Right forelimb (tissue), 1 donor: ENCODE results near the gene EIF6.
A peak's percentile ranks its signal among the peaks of the same experiment; 100 is the strongest.
"Not testable (repeated sequence)": the region's sequence is repeated elsewhere in the genome, so short reads cannot be mapped to it uniquely, and the experiment has no call there.

Experiments
- DNase-seq: peaks from one replicate; pipeline ENCODE4 v3.0.0-alpha.2; 2018

The EIF6 gene

GRCh38 chr20:35277531-35278395 is 6.8 kb downstream of the EIF6 start, which contains the start of gene MMP24OS:
TSS of gene MMP24OS (minus strand) at chr20:35278122. CDS start at chr20:35277929, 193 bp downstream.
- DNase-seq = peak; percentile 88

- DNase-seq = no peak
Observed at GRCh38 chr20:35277127-35277526, 7.4 kb downstream of the EIF6 start.

GRCh38 chr20:35276408-35276807 is 8.2 kb downstream of the EIF6 start:
- DNase-seq = no peak

GRCh38 chr20:35275741-35276251 is 8.8 kb downstream of the EIF6 start:
- no peak for DNase-seq

- no peak for DNase-seq
Observed at GRCh38 chr20:35274172-35275092, 10.1 kb downstream of the EIF6 start.

- DNase-seq = no peak
Observed at GRCh38 chr20:35273449-35274171, 11.0 kb downstream of the EIF6 start.

- no peak for DNase-seq
Observed at GRCh38 chr20:35271904-35272303, 12.7 kb downstream of the EIF6 start.

DNA sequence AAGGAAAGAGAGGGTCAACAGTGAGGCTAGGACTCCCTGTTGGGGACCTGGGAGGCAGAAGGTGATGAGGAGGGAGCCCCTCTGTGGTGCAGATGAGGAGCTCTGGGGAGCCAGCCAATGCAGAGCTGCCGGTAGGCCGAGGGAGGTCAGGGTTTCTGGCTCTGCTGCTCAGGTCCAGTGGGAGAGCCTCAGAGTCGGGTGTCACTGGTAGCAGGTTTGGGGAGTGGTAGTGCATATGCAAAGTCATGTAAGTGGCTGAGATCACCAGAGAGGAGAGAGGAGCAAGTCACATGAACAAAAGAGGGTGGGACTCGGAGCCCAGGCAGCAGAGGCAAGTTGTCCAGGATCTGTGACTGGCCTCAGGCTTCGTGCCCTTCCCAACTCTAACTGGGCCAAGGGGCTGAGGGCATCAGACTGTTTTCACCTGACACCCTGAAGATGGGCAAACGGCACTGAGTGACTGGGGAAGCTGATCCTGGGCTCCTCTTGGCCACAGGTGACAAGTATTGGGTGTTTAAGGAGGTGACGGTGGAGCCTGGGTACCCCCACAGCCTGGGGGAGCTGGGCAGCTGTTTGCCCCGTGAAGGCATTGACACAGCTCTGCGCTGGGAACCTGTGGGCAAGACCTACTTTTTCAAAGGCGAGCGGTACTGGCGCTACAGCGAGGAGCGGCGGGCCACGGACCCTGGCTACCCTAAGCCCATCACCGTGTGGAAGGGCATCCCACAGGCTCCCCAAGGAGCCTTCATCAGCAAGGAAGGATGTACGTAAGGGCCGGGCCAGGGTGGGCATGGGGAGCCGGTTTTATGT is 13.3 kb downstream of the EIF6 start:
- DNase-seq = no peak

DNA sequence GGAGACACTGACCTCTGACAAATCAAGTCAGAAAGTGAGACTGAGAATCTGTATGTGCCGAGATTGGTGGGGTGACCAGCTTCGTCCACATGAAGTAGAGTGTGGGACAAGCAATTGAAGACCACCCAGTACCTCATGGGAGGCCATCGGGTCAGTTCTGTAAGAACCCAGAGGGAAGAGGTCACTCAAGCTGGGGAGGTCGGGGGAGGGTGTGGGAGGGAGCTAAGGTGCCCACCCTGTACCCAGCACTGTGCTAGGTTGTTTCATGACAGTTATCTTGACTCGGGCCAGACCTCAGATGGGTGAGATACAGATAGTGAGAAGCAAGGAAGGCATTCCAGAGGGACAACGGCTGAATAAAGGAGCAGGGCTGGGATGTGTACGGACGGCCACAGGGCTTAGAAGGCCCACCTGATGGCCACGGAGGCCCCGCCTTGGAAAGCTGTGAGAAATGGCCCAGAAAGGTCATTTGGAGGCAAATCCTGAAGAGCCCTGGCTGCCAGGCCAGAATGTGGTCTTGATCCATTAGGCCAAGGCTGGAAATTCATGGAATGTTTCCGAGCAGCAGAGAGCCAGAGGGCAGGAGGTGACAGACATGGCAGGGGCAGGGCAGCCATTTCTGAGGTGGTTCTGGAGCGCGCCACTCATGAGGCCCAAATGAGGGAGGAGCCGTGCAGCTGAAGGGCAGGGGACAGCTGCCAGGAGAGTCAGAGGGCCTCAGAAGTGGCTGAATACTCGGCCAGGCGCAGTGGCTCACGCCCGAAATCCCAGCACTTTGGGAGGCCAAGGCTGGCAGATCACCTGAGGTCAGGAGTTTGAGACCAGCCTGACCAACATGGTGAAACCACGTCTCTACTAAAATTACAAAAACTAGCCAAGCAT is 14.3 kb downstream of the EIF6 start:
- no peak for DNase-seq

DNA sequence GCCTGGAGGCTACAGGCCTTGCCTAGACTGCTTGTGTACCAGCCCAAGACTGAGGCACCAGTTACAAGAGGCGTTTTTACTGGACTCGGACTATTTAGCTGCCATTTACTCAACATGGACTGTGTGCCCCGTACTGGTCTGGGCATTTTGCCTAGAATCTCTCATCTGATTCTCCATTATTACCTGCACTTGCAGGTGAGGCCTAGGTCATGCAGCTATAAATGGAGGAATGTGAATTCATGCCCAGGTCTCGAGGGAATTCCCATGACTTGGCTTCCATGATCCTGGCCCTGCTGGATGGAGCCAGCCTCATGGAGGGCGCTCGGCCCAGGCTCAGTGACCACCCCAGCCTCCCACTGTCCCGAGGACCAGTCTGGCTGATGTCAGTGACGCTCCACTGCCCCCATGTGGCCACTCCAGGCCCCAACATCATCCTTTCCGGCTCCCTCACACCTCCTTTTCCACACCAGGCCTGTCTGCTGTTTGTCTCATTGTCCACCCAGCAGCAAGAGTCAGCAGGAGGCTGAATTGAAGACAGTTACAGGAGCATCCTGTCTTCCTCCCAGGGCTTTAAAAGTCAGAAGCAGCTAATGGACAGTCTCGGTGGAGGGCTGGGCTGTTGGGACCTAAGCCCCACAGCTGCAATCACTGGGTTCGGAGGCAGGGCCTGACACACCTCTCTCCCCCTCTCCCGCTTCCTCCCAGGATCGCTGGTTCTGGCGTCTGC is 15.4 kb downstream of the EIF6 start:
- DNase-seq = peak; percentile 76

- no peak for DNase-seq
Observed at GRCh38 chr20:35267092-35267491, 17.5 kb downstream of the EIF6 start.

DNA sequence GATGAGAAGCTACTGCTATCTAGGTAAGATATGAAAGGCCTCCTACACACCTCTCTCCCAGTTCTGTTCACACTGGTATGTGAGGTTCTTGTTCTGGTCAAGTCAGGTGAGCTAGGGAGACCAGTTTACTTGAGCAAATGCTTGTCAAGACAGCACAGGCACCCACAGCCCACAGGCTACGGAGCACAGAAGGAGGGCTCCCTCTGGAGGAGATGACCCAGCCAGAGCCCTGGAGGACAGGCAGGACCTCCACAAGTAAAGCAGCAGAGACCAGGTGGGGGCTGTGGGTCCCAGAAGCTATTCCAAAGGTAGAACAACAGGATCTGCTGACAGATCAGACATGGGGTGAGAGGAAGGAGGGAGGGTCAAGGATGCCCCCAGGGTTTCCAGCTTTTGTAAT is 19.8 kb downstream of the EIF6 start:
- no peak for DNase-seq

GRCh38 chr20:35263532-35264341 is 20.8 kb downstream of the EIF6 start:
- DNase-seq = no peak

DNA sequence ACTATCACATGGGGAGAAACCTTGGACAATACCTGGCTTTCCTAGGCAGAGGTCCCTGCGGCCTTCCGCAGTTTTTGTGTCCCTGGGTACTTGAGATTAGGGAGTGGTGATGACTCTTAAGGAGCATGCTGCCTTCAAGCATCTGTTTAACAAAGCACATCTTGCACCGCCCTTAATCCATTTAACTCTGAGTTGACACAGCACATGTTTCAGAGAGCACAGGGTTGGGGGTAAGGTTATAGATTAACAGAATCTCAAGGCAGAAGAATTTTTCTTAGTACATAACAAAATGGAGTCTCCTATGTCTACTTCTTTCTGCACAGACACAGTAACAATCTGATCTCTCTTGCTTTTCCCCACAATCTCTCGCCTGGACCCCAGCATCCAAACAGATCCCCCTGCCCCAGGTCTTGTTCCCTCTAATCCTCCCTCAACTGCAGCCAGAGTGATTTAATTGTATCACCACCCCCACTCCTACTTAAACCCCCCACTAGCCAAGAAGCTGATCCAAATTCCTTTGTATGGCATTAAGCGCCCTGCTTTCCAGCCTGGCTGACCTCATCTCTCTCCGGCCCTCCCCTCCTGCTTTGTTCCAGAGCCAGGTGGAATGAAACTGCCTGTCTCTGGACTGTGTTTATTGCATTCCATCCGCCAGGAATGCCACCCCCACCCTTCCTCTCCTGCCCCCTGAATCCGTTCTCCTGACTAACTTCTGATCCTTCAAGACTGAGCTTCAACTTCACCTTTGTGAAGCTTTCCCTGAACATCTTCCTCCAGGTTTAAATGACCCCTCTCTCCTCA is 21.6 kb downstream of the EIF6 start:
- DNase-seq = not testable (repeated sequence)

DNA sequence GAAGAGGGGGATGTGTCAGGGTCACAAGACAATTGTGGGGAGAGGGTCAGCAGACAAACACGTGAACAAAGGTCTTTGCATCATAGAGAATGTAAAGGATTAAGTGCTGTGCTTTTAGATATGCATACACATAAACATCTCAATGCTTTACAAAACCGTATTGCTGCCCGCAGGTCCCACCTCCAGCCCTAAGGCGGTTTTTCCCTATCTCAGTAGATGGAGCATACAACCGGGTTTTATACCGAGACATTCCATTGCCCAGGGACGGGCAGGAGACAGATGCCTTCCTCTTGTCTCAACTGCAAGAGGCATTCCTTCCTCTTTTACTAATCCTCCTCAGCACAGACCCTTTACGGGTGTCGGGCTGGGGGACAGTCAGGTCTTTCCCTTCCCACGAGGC is 22.3 kb downstream of the EIF6 start:
- not testable (repeated sequence) for DNase-seq

DNA sequence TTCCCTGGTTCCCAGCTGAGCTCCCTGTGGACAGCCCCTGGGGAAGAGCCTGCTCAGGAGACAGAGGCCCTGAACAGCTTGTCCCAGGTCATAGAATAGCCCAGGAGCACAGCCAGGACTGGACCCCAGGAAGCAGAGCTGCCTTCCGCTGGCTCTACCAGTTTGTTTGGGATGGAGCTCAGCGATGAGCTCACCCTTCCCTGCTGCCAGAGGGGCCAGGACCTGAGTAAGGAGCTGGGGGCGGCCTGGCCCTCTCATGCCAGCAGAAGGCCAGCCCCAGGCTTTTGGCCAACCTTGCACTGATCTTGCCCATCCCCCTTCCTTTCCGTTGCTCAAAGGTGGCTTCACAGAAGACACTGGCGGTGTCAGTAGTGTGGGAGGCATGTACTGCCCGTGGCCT is 24.1 kb downstream of the EIF6 start:
- no peak for DNase-seq

DNA sequence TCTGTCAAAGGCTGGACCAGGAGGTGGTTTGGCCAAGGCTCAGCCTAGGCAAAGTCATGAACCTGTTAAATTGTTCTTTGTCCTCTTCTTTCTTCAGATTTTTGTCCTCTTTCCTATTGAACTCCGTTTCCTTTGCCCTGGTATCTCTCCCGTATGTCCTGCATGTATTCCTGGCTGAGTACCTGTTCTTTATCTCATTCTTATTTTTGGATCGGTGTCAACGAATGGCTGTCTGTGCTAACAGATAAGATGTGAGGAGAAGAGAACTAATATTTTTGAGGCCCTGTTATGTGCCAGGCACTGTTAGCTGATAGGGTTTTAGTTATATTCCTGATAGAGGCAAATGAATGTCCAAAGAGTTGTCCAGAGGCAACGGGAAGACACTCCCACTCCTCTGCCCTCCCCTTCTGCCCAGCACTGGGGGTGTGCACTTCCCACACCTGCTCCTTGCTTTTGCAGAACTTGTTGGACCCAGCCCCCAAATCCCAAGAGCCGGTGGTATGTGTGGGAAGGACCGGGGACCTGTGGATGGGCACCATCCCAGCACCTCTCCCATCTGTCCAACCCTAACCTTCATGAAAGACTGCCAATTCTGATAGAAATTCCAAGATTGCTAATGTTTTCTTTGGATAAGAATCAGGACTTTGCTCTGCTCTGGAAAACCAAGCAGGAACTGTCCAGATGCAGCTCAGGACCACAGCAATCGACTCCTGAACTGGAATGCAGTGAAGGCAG is 27.2 kb downstream of the EIF6 start:
- no peak for DNase-seq
